ENCODE data around the gene NECTIN3. TPM values are rescaled to one million over a fixed set of nuclear protein-coding genes. Genes with fewer than 3 reads are reported as not detected.

Gene NECTIN3
- total RNA-seq, 1 donor from 2014 or later: 37.8 TPM

GRCh38 chr3:111173906-111174305 lies 102.3 kb downstream of the NECTIN3 start:
- intact Hi-C loops (cut with DNase I): no loop called here
- ATAC-seq: no peak
- DNase-seq (ENCODE audit: low spot score): no peak

GRCh38 chr3:111190518-111190917 lies 118.9 kb downstream of the NECTIN3 start:
- DNase-seq (ENCODE audit: low spot score) (no peak), ATAC-seq (no peak)
- intact Hi-C loops (cut with DNase I): no loop called here

GRCh38 chr3:111193472-111193871 lies 121.9 kb downstream of the NECTIN3 start:
- DNase-seq (ENCODE audit: low spot score) (no peak), ATAC-seq (no peak)
- intact Hi-C loops (cut with DNase I): no loop called here

GRCh38 chr3:111194048-111194447 lies 122.4 kb downstream of the NECTIN3 start:
- ATAC-seq (no peak), DNase-seq (ENCODE audit: low spot score) (no peak)
- intact Hi-C loops (cut with DNase I): no loop called here

- no peak for ATAC-seq
- intact Hi-C loops (cut with DNase I): no loop called here
- no peak for DNase-seq (ENCODE audit: low spot score)
These were observed 125.9 kb downstream of the NECTIN3 start for GRCh38 chr3:111197485-111197884.

- DNase-seq (ENCODE audit: low spot score) (no peak), ATAC-seq (no peak)
- intact Hi-C loops (cut with DNase I): no loop called here
These were observed 128.4 kb downstream of the NECTIN3 start for GRCh38 chr3:111200027-111200426.

GRCh38 chr3:111210003-111210711 lies 138.5 kb downstream of the NECTIN3 start:
- intact Hi-C loops (cut with DNase I): no loop called here
- no peak for DNase-seq (ENCODE audit: low spot score)
- no peak for ATAC-seq

GRCh38 chr3:111210866-111211564 lies 139.4 kb downstream of the NECTIN3 start:
- intact Hi-C loops (cut with DNase I): no loop called here
- no peak for DNase-seq (ENCODE audit: low spot score)
- no peak for ATAC-seq

- ATAC-seq (no peak), DNase-seq (ENCODE audit: low spot score) (no peak)
- intact Hi-C loops (cut with DNase I): no loop called here
These were observed 140.9 kb downstream of the NECTIN3 start for GRCh38 chr3:111212511-111212910.

GRCh38 chr3:111215481-111215880 lies 143.9 kb downstream of the NECTIN3 start:
- no peak for DNase-seq (ENCODE audit: low spot score)
- ATAC-seq: no peak

GRCh38 chr3:111218615-111219014 lies 147.0 kb downstream of the NECTIN3 start:
- no peak for ATAC-seq
- intact Hi-C loops (cut with DNase I): no loop called here

More at GRCh38 chr3:111215481-111215880, 143.9 kb downstream of the NECTIN3 start:
- intact Hi-C loops (cut with DNase I): no loop called here

GRCh38 chr3:111227216-111227615 lies 155.6 kb downstream of the NECTIN3 start:
- DNase-seq (ENCODE audit: low spot score): no peak
- intact Hi-C loops (cut with DNase I): no loop called here
- ATAC-seq: no peak

More at GRCh38 chr3:111218615-111219014, 147.0 kb downstream of the NECTIN3 start:
- DNase-seq (ENCODE audit: low spot score): no peak

- intact Hi-C loops (cut with DNase I): no loop called here
- DNase-seq (ENCODE audit: low spot score) (no peak), ATAC-seq (no peak)
These were observed 157.7 kb downstream of the NECTIN3 start for GRCh38 chr3:111229301-111229700.

- no peak for ATAC-seq
- intact Hi-C loops (cut with DNase I): no loop called here
These were observed 165.5 kb downstream of the NECTIN3 start for GRCh38 chr3:111236836-111237713.

GRCh38 chr3:111237946-111238345 lies 166.3 kb downstream of the NECTIN3 start:
- no peak for ATAC-seq
- no peak for DNase-seq (ENCODE audit: low spot score)
- intact Hi-C loops (cut with DNase I): no loop called here

More at GRCh38 chr3:111236836-111237713, 165.5 kb downstream of the NECTIN3 start:
- DNase-seq (ENCODE audit: low spot score): no peak

GRCh38 chr3:111238885-111239284 lies 167.3 kb downstream of the NECTIN3 start:
- ATAC-seq (no peak), DNase-seq (ENCODE audit: low spot score) (no peak)
- intact Hi-C loops (cut with DNase I): no loop called here

GRCh38 chr3:111241960-111242359 lies 170.3 kb downstream of the NECTIN3 start:
- no peak for ATAC-seq
- intact Hi-C loops (cut with DNase I): no loop called here
- DNase-seq (ENCODE audit: low spot score): no peak

All from sciatic nerve (tissue), 2 donors.